Bronchial epithelial cell (primary cell): ENCODE measurements around the gene SPNS2. TPM values are rescaled to one million over a fixed set of nuclear protein-coding genes. Genes with fewer than 3 reads are reported as not detected.

Experiments used
- DNase-seq: peaks from one replicate; pipeline ENCODE4 v3.0.0-alpha.2; 2010; ENCODE audit warnings: low read depth
- FAIRE-seq: peaks from 2 replicates; lab custom pipeline; 2011; peaks lifted over from hg19 to GRCh38; lab: Jason Lieb, UNC
- H3K27me3 ChIP-seq: 2 replicates; pipeline ENCODE4 v1.5.1; 2011; ENCODE audit warnings: low read length; ENCODE audit not compliant: control insufficient read depth, insufficient read depth
- H3K36me3 ChIP-seq: 2 replicates; pipeline ENCODE4 v1.5.1; 2011; ENCODE audit warnings: low read length; ENCODE audit not compliant: control insufficient read depth, insufficient read depth
- H3K4me3 ChIP-seq: 2 replicates; pipeline ENCODE4 v1.5.1; 2011; ENCODE audit warnings: mild to moderate bottlenecking, low read depth, low read length, control low read depth
- total RNA-seq: library from RNA; depleted of rRNA; stranded (reverse); fragments of >200 nt; gene quantifications from 2 replicates; pipeline ENCODE4 v1.2.1, GENCODE V29; 2014
- TF ChIP-seq, protein P1 (sequence below): IDR thresholded peaks from 2 replicates; pipeline ENCODE4 v1.5.1; 2011; ENCODE audit warnings: mild to moderate bottlenecking, moderate library complexity, low read length, control low read depth, inconsistent platforms; ENCODE audit not compliant: insufficient read depth, severe bottlenecking

SPNS2 gene
- total RNA-seq, 1 donor from 2014 or later: 3.9 TPM

DNA sequence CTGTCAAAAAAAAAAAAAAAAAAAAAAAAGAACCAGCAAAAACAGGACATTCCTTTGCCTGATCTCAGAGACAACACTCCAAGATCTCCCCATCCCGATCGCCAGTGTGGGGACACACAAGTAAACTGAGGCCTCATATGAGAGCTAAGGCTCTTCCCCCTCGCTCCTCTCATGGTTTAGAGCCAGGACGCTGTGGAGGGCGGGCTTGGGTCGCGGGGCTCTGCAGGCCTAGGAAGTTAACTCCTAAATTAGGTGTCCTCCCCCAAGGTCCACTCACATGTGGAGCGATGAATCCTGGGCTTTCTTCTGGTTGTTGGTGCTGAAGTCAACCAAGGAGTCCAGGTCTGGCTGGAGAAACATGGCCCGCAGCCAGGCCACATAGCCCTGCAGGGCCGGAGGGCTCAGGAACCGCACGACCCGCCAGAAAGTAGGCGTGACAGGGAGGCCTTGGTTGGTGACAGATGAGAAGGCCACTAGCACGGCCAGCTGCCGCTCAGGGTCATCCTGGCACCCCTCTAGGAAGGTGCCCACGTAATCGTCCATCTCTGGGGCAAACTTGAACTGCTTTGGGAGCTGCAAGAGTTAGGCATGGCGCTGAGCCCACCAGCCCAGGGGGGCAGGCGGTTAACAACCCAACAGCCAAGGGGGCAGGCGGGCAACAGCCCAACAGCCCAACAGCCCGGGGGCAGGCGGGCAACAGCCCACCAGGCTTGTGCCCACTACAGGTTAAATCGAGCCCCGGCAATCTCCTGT, 51.3 kb downstream of the SPNS2 start:
- H3K36me3 ChIP-seq: peaks cover 56% of the 10 kb centered on the region
- no peak for DNase-seq

DNA sequence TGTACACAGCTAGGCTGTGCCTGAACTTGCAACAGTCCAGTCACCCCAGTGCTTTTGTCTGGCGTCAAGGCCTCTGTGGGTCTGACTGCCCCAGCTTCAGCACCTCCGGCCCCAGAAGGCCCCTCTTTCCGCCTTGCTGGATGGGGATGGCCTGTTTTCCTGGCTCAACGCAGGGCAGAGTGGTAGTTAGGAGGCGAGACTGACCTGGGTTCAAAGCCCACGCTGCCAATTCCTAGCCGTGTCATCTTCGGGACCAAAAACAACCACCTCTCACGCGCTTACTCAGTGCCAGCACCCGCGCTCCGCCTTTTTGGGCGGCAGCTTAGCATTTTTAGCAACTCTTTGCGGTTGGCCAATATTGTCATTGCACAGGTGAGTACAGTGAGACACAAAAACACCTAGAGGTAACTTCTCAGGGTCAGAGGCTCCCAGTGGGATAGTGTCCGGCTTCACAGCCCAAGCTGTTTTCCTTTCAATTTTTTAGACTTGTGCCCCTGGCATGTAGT, 51.9 kb downstream of the SPNS2 start:
- no peak overlapping the region for H3K4me3 ChIP-seq

More for the DNA sequence above, 51.3 kb downstream of the SPNS2 start:
- H3K4me3 ChIP-seq: no peak overlapping the region
- FAIRE-seq: no peak
- TF ChIP-seq, protein P1, sequence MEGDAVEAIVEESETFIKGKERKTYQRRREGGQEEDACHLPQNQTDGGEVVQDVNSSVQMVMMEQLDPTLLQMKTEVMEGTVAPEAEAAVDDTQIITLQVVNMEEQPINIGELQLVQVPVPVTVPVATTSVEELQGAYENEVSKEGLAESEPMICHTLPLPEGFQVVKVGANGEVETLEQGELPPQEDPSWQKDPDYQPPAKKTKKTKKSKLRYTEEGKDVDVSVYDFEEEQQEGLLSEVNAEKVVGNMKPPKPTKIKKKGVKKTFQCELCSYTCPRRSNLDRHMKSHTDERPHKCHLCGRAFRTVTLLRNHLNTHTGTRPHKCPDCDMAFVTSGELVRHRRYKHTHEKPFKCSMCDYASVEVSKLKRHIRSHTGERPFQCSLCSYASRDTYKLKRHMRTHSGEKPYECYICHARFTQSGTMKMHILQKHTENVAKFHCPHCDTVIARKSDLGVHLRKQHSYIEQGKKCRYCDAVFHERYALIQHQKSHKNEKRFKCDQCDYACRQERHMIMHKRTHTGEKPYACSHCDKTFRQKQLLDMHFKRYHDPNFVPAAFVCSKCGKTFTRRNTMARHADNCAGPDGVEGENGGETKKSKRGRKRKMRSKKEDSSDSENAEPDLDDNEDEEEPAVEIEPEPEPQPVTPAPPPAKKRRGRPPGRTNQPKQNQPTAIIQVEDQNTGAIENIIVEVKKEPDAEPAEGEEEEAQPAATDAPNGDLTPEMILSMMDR: no peak
- H3K27me3 ChIP-seq: no peaks in the 10 kb centered on the region

DNA sequence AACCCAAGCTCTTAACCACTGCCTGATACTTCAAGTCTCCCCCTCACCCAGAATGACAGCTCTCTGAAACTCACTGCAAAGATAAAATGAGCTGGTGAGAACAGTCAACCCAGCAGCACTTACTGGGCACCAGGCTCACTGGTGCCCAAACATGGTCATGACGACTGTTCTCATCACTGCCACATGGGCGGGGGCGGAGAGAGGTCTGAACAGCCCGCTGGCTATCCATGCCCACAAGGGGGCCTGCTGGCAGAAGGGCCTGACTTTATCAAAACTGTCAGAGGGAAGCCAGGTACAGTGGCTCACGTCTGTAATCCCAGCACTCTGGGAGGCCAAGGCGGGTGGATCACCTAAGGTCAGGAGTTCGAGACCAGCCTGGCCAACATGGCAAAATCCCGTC, 52.5 kb downstream of the SPNS2 start:
- no peak overlapping the region for H3K4me3 ChIP-seq
- no peaks in the 10 kb centered on the region for H3K27me3 ChIP-seq
- FAIRE-seq (no peak), DNase-seq (no peak)
- TF ChIP-seq, protein P1: peak; percentile 9
- H3K36me3 ChIP-seq: peaks cover 56% of the 10 kb centered on the region

More for the DNA sequence above, 51.9 kb downstream of the SPNS2 start:
- FAIRE-seq (no peak), DNase-seq (no peak)
- TF ChIP-seq, protein P1: no peak
- Histone ChIP-seq H3K27me3 (no peaks in the 10 kb centered on the region), H3K36me3 (peaks cover 56% of the 10 kb centered on the region)

DNA sequence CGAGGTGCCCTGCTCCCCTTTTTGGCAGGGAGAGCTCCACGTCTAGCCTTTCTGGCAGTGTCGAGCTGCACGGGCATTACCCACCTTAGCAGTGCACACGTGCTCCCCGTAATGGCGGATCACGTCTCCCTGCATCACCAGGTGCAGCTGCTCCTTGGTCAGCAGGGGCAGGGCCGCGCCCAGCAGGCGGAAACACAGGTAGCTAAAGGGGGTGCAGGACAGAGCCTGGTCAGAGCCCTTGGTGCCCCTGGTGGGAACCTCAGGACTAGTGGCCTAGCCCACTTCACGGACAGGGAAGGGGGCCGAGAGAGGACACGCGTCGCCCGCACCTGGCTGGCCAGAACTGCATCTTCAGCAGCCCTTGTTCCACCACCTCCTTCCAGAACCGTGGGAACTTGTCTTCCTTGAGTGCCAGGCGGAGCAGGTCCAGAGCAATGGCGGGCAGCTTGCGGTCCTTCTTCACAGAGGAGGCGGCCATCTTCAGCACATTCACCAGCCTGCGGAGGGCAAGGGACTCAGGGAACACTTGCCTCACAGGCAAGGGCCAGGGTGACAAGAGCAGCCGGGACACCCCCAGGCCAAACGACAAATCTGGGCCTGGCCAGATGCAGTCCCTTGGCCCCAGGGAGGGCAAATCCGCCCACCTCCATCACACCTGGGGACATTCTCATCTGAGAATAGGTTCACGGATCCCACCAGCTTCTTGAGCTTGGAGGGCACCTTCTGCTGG, 53.3 kb downstream of the SPNS2 start:
- H3K4me3 ChIP-seq: no peak overlapping the region
- peaks cover 54% of the 10 kb centered on the region for H3K36me3 ChIP-seq
- H3K27me3 ChIP-seq: no peaks in the 10 kb centered on the region
- TF ChIP-seq, protein P1: no peak
- FAIRE-seq: no peak
- no peak for DNase-seq

DNA sequence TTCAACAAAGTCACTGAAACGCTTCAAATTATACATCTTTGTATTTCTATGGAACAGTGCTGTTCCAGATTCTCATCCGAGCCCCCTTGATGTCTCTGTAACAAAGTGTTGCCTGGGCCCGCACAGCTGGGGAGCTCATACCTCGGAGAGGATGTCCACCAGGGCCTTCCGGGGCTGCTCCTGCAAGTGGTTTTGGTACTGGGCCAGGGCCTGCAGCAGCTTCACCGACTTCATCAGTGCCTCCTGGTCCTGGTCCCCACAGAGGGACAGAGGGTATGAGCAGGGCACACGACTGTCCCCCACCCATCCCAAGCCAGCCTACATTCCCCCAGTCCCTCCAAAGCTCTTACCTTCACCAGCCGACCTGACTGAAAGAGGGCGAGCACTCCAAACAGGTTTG, 55.0 kb downstream of the SPNS2 start:
- DNase-seq: no peak
- TF ChIP-seq, protein P1: no peak
- Histone ChIP-seq H3K4me3 (peak overlapping the region; percentile 100), H3K27me3 (no peaks in the 10 kb centered on the region), H3K36me3 (peaks cover 43% of the 10 kb centered on the region)
- no peak for FAIRE-seq
